Mammary microvascular endothelial cell (primary cell): ENCODE data around the gene MCUR1. TPM values are rescaled to one million over a fixed set of nuclear protein-coding genes. Genes with fewer than 3 reads are reported as not detected.

Experiments
- total RNA-seq: library from RNA; depleted of rRNA; stranded (reverse); fragments of >200 nt; gene quantifications from 2 replicates; pipeline ENCODE4 v1.2.3, GENCODE V29; 2015

The MCUR1 gene, protein sequence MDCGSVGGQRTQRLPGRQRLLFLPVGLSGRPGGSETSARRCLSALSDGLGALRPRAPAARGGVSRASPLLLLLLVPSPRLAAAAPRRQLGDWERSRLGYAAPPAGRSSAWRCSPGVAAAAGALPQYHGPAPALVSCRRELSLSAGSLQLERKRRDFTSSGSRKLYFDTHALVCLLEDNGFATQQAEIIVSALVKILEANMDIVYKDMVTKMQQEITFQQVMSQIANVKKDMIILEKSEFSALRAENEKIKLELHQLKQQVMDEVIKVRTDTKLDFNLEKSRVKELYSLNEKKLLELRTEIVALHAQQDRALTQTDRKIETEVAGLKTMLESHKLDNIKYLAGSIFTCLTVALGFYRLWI
- total RNA-seq = 9.1 and 13.0 TPM in 2 replicates

DNA sequence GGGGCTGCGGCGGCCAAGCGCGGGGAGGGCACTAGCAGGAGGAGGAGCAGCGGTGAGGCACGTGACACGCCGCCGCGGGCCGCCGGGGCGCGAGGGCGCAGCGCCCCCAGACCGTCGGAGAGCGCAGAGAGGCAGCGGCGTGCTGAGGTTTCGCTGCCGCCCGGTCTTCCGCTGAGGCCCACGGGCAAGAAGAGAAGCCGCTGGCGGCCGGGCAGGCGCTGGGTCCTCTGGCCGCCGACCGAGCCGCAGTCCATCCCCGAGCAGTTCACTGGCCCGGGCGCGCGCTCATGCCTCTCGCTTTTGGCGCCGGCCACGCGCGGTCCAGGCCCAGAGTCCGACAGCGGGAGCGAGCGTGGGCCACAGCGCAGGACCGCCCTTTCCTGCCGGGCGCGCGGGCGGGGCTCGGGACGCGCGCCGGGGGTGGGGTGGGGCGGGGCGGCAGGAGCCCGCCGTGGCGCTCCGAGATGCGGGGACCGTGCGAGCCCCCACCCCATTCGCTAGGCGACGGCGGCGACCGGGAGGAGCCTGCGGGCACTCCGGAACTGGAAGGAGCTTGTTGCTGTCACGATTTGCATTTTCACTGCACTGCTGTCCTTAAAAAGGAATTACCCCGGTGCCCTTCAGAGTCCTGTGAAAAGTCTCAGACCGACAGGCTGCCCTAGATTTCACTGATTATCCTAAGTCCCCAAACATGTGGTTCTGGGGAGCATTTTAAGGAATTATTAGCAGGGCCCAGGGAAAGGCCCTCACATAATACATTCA is at the start of gene MCUR1:
Gene MCUR1, minus strand, starts transcription at position 382 of the 762 bp plus-strand sequence. Its CDS starts 128 bp downstream, at position 254.

Other genes with a start within 250 kb of the MCUR1 start
- gene SIRT5, start 240.0 kb downstream of the MCUR1 start, total RNA-seq = 7.5 and 9.0 TPM in 2 replicates
- gene NOL7, start 199.2 kb downstream of the MCUR1 start, total RNA-seq = 173 and 232 TPM in 2 replicates
- 19.4 and 19.8 TPM in 2 replicates for gene RANBP9, start 102.7 kb downstream of the MCUR1 start, total RNA-seq
- 4.2 and 5.3 TPM in 2 replicates for gene RNF182, start 110.4 kb upstream of the MCUR1 start, total RNA-seq